Inflammatory macrophage treated with lipopolysaccharide for 4 hours (primary cell): ENCODE data around the gene PCDH15.

Experiments
- DNase-seq: peaks from one replicate; pipeline ENCODE4 v3.0.0-alpha.2; 2020

PCDH15 gene

DNA sequence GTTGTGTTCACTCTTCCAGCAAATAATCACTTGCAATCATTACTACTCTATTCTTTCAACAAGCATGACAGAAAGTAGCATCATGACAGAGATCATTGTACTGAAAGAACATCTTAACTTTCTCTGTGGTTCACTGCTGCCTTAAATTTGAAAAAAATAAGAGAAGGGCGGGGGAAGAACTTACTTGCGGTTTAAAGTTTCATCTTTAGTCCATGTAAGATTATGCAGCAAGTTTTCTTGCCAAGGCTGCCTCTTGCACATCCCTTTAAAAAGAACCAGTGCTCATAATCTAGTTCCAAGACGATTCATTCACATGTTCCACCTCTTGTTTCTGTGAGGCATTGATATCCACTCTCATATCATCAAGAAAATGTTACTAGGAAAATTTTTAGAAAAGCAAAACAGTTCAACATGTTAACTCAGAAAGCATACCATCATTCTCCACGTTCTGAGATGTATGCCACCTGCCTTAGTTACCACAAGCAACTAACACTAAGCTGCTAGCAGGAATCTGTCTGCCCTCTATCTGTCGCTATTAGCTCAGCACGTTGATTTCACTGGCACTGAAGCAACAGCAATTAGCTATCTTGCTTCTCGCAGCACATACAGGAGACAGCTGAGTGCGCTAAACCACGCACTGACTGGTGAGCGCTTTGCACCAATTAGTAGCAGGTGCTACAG is at the start of gene PCDH15:
PCDH15 (minus strand) TSS at position 491 of the 681 bp plus-strand sequence. CDS start 136,969 bp downstream, outside the sequence.
- DNase-seq, result no peak

DNA sequence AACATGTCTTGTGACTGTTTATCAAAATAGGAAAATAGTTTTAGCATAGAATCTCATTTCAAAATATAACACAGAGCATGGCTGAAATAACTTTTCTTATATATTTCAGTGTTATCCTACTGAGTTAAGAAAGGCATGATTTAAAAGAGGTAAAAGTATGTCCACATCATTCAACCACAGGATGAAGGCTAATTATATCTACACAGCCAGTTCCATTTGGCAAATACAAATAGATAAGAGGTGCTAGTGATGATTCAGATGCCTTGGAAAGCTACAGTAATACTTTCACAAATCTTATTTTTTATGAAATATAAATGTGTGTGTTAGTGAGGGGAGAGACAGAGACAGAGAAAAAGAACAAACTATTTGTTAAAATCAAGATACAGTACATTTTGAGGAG is 42.9 kb upstream of the PCDH15 start:
- DNase-seq, result no peak

DNA sequence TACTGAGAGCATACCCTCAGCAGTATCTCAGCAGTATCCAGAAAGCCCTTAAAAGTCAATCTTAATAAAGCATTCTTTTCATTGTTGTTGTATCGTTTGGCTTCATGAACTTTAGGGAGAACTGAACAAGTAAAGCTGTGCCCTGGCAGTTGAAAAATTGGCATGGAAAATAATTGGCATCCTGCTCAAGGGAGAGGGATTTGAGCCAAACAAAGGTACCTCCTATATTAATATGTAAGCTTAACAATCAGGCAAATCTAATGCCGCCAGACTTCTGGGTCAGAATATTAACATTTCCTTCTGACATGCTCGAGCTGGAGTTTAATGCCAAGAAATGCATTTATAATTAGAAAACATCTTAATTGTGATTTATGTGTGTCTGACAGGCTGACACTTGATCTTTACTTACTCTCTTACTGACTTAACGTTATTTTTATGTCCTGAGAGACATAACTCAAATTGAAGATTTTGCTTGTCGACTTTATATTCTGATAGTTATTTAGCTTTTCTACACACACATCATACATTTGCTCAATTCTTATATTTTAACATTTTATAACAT is 42.1 kb upstream of the PCDH15 start:
- no peak for DNase-seq

- DNase-seq, result no peak
Observed at GRCh38 chr10:54837479-54837878, 36.4 kb upstream of the PCDH15 start.

- DNase-seq, result no peak
Observed at GRCh38 chr10:54833029-54833428, 32.0 kb upstream of the PCDH15 start.

DNA sequence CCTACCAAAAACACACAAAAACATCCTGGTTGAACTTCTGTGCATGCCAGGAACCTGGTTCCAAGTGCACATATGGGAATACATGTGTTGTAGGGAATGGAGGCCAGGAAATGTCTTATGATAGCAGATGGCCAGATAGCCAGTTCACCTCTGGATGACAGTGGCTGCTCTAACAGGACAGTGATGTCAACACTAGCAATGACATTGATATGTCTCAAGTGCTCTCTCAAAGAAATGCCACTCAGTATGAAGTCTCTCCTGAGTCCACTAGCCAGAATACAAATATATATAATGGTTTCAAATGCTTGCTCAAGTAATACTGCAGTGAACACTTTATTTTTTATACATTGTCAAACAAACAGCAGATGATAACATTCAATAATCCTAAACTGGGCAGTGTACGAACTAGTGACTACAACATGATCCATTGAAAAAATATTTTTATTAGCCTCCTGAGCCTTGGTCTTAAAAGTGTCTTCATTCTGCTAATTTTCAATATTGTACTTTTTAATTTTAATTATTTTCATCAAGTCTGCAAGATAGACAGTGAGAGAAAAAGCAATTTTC is 26.0 kb upstream of the PCDH15 start:
- DNase-seq, result no peak

- no peak for DNase-seq
Observed at GRCh38 chr10:54815583-54815982, 14.6 kb upstream of the PCDH15 start.

- no peak for DNase-seq
Observed at GRCh38 chr10:54808186-54808935, 7.3 kb upstream of the PCDH15 start.

GRCh38 chr10:54799506-54799905 is 1.5 kb downstream of the PCDH15 start:
- DNase-seq, result no peak

- DNase-seq, result no peak
Observed at GRCh38 chr10:54797636-54798321, 3.3 kb downstream of the PCDH15 start.

DNA sequence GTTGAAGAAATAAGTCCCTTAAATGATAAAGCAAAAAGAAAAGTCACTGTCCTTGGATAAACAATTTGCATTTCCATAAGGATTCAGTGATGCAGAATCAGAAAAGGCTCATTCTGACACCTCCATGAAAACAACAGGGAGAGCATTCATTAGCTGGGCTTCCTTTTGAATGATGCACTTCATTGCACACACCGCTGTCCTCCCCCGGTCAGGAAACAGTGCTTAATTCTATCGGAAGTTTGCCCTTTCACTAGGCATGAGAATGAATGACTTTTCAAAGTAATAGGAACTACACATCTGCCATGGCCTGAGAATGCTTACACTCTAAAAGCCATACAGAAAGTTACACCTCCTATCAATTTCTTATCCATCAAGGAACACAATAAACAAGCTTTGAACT is 4.2 kb downstream of the PCDH15 start:
- no peak for DNase-seq

GRCh38 chr10:54776622-54777021 is 24.4 kb downstream of the PCDH15 start:
- DNase-seq, result no peak

DNA sequence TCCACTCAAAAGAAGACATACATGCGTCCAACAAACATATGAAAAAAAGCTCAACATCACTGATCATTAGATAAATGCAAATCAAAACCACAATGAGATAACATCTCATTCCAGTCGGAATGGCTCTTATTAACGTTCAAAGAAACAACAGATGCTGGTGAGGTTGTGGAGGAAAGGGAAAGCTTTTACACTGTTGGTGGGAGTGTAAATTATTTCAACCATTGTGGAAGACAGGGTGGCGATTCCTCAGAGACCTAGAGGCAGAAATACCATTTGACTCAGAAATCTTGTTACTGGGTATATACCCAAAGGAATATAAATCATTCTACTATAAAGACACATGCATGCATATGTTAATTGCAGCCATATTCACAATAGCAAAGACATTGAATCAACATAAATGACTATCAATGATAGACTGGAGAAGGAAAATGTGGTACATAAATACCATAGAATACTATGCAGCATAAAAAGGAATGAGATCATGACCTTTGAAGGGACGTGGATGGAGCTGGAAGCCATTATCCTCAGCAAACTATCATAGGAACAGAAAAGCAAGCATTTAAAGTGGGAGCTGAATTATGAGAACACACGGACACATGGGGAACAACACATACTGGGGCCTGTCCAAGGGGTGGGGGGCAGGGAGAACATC is 28.4 kb downstream of the PCDH15 start:
- no peak for DNase-seq

DNA sequence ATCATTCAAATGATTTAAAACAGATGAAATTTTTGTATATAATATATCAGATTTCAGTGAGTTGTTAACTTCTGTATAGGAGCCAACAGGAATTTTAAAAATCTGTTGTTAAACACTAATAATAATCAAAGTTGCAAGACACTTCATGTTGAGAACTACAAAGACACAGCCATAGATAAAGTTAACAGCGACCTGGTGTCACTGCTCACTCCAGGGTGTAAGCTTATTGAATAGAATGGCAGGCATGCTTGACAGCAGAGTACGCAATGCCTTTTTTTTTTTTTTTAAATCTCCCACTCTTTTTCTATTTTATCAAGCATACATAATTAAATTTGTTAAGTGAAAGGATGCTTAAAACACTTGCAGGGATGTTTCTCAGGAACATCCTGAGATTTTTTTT is 32.0 kb downstream of the PCDH15 start:
- no peak for DNase-seq

GRCh38 chr10:54758791-54759190 is 42.2 kb downstream of the PCDH15 start:
- DNase-seq, result no peak

DNA sequence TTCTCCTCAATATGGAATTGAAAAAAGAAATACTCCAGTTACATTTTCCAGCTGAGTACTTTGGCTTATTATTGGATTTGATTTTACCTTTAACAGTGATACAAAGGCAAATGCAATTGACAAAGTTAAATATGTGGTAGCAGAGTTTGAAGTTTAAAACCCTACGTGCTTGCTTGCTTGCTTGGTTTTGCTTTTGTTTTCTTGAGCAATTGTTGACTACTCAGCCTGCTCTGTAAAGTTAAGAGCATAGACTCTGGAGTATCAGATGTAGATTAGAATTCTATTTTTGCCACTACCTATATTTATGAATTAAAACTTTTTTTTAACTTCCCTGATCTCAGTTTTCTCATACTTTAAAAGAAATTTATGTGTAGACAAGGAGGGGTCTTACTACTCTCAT is 51.4 kb downstream of the PCDH15 start:
- DNase-seq, result no peak

GRCh38 chr10:54745436-54745835 is 55.6 kb downstream of the PCDH15 start:
- no peak for DNase-seq

DNA sequence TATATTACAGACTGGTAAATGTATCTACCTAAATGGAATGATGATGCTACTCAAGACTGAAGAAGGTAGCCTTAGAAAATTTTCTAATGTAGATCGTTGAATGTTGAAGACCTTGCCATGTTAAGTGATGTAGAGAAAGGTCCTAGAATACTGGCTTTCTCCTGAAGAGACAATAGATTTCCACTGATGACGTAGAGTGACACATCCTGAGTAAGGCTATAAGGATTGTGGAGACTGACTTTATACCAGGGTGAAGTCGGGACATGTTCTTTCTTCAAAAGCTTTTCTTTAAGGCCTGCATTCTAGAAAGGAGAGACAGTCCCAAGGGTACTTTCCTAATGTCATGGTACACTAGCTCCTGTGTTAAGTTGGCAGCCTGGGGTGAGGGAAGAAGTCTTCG is 58.6 kb downstream of the PCDH15 start:
- DNase-seq, result no peak

- no peak for DNase-seq
Observed at GRCh38 chr10:54728511-54728910, 72.5 kb downstream of the PCDH15 start.

GRCh38 chr10:54722075-54722474 is 79.0 kb downstream of the PCDH15 start:
- DNase-seq, result no peak

GRCh38 chr10:54710918-54711317 is 90.1 kb downstream of the PCDH15 start:
- no peak for DNase-seq

- DNase-seq, result no peak
Observed at GRCh38 chr10:54708591-54708990, 92.4 kb downstream of the PCDH15 start.

DNA sequence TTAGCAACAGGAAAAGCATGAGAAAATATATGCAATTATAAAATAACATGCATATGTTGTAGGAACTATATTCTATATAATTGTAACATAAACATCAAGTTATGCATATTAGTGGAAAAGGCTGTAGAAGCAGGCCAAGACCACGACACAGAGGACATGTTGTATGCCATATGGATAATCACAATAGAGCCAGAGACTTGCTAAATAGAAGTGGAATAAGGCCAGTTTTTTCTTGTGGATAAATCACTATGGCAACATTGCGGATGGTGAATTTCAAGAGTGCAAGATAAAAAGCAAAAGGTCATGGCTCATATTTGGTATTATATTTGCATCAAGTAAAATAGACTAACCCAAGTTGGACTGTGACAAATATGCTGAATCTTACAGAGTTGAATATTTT is 93.0 kb downstream of the PCDH15 start:
- DNase-seq, result no peak
